Measurements from ENCODE around the gene RBM34. TPM values are rescaled to one million over a fixed set of nuclear protein-coding genes. Genes with fewer than 3 reads are reported as not detected.
A peak's percentile ranks its signal among the peaks of the same experiment; 100 is the strongest.
"Not testable (repeated sequence)": the region's sequence is repeated elsewhere in the genome, so short reads cannot be mapped to it uniquely, and the experiment has no call there.

The RBM34 gene
- total and polyA plus RNA-seq, 2 donors (not counting 3 experiments of a cell fraction or from before 2014, with no cell fraction given): 16.1 to 80.7 TPM

GRCh38 chr1:235160383-235160956, 580 bp downstream of the RBM34 start:
- H3K9ac ChIP-seq (replicated peaks; ENCODE audit: extremely low read depth, insufficient read depth, low read length): peak overlapping the region; percentile 81
- POLR2A ChIA-PET: no interaction called here
- H3K36me3 ChIP-seq (ENCODE audit: control insufficient read depth in 2 of 2, extremely low read depth in 1 of 2, insufficient read depth in 2 of 2, low read length in 2 of 2): peaks cover 8% of the 10 kb centered on the region in 2 experiments
- intact Hi-C loops (cut with micrococcal nuclease): loop anchor here (5.0 kb wide), 1 partner anchor 167 kb away; the partner anchor contains the start of genes ARID4B and GGPS1
- H2AFZ ChIP-seq (ENCODE audit: low read depth, low read length): peak overlapping the region; percentile 67
- DNase-seq (ENCODE audit: low read depth, low spot score): no peak
- H4K20me1 ChIP-seq (replicated peaks; ENCODE audit: control insufficient read depth, extremely low read depth, insufficient read depth, low read length): no peaks in the 10 kb centered on the region
- H3K4me1 ChIP-seq (ENCODE audit: control insufficient read depth, extremely low read depth, insufficient read depth, low read length): peaks cover 4% of the 10 kb centered on the region
- H3K9me1 ChIP-seq (replicated peaks; ENCODE audit: control insufficient read depth, extremely low read depth, insufficient read depth, low read length): no peaks in the 10 kb centered on the region
- H3K4me2 ChIP-seq (ENCODE audit: insufficient read depth, low read length): peak overlapping the region; percentile 91
- no peak for FAIRE-seq
- peak overlapping the region; percentile 66 for H3K27ac ChIP-seq (ENCODE audit: insufficient read depth, low read depth, low read length)
- no peak for TF ChIP-seq MYC (IDR thresholded peaks at IDR 0.05; ENCODE audit: low read depth, low read length)
- no peak for TF ChIP-seq POLR2A (IDR thresholded peaks at IDR 0.05; ENCODE audit: low read depth, low read length)
- no peak for TF ChIP-seq FOS (IDR thresholded peaks at IDR 0.05; ENCODE audit: borderline replicate concordance, insufficient read depth, low read length)
- TF ChIP-seq POLR2AphosphoS5 (IDR thresholded peaks at IDR 0.05; ENCODE audit: insufficient read depth, low read depth, low read length): no peak
- TF ChIP-seq, protein P1, sequence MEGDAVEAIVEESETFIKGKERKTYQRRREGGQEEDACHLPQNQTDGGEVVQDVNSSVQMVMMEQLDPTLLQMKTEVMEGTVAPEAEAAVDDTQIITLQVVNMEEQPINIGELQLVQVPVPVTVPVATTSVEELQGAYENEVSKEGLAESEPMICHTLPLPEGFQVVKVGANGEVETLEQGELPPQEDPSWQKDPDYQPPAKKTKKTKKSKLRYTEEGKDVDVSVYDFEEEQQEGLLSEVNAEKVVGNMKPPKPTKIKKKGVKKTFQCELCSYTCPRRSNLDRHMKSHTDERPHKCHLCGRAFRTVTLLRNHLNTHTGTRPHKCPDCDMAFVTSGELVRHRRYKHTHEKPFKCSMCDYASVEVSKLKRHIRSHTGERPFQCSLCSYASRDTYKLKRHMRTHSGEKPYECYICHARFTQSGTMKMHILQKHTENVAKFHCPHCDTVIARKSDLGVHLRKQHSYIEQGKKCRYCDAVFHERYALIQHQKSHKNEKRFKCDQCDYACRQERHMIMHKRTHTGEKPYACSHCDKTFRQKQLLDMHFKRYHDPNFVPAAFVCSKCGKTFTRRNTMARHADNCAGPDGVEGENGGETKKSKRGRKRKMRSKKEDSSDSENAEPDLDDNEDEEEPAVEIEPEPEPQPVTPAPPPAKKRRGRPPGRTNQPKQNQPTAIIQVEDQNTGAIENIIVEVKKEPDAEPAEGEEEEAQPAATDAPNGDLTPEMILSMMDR (IDR thresholded peaks at IDR 0.05; ENCODE audit: extremely low read depth in 1 of 2, insufficient read depth in 1 of 2, low read depth in 1 of 2, low read length in 2 of 2): no peak
- TF ChIP-seq JUN (IDR thresholded peaks at IDR 0.05; ENCODE audit: borderline replicate concordance, insufficient read depth, insufficient read length, low read depth): no peak
- TF ChIP-seq MAX (IDR thresholded peaks at IDR 0.05; ENCODE audit: insufficient read depth, insufficient read length): no peak
- TF ChIP-seq GATA2 (IDR thresholded peaks at IDR 0.05; ENCODE audit: insufficient read depth, insufficient read length, low read depth, low read length): no peak
- no peak for TF ChIP-seq EZH2 (IDR thresholded peaks at IDR 0.05; ENCODE audit: borderline replicate concordance, low read depth, low read length, severe bottlenecking)
- H3K4me3 ChIP-seq (replicated peaks in 1 of 3; ENCODE audit: insufficient read depth in 1 of 3, low read depth in 1 of 3, low read length in 3 of 3): peak overlapping the region; percentile 77 to 93 (median 86)
- CTCF ChIA-PET: interaction anchor here (0.6 to 1.4 kb wide), 7 partner anchors 20 to 673 kb away, joined by 3 to 5 read pairs (median 4); no protein-coding TSS in a partner anchor
- H3K27me3 ChIP-seq (ENCODE audit: control insufficient read depth in 2 of 2, insufficient read depth in 2 of 2, low read length in 2 of 2): no peaks in the 10 kb centered on the region
- TSS peak; percentile 76 for BruUV-seq (replicated peaks)
- peaks cover 25% of the 10 kb centered on the region for H3K79me2 ChIP-seq (ENCODE audit: control insufficient read depth, insufficient read depth, low read length)
- no peaks in the 10 kb centered on the region for H3K9me3 ChIP-seq (replicated peaks; ENCODE audit: control insufficient read depth, insufficient read depth, low read length)
- dilution Hi-C loops (cut with MboI; ENCODE audit: extremely low pct_ligation_motif_present, low sequenced_read_pairs): no loop called here

DNA sequence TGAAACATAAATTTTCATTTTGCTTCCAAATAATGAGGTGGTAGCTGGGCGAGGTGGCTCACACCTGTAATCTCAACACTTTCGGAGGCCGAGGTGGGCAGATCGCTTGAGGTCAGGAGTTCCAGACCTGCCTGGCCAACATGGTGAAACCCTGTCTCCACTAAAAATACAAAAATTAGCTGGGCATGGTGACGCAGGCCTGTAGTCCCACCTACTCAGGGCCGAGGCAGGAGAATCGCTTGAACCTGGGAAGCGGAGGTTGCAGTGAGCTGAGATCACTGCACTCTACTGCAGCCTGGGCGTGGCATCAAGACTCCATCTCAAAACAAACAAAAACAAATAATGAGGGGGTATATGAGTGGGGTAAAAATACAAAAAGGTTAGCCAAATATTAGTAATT, 1.1 kb downstream of the RBM34 start:
- BruUV-seq (replicated peaks); H4K20me1 ChIP-seq (replicated peaks; ENCODE audit: control insufficient read depth, extremely low read depth, insufficient read depth, low read length); H3K9me3 ChIP-seq (replicated peaks; ENCODE audit: control insufficient read depth, insufficient read depth, low read length); H3K9ac ChIP-seq (replicated peaks; ENCODE audit: extremely low read depth, insufficient read depth, low read length); H3K27ac ChIP-seq (ENCODE audit: insufficient read depth, low read depth, low read length); H3K36me3 ChIP-seq (ENCODE audit: control insufficient read depth in 2 of 2, extremely low read depth in 1 of 2, insufficient read depth in 2 of 2, low read length in 2 of 2); H2AFZ ChIP-seq (ENCODE audit: low read depth, low read length); dilution Hi-C loops (cut with MboI; ENCODE audit: extremely low pct_ligation_motif_present, low sequenced_read_pairs); H3K27me3 ChIP-seq (ENCODE audit: control insufficient read depth in 2 of 2, insufficient read depth in 2 of 2, low read length in 2 of 2); FAIRE-seq; H3K4me1 ChIP-seq (ENCODE audit: control insufficient read depth, extremely low read depth, insufficient read depth, low read length); H3K9me1 ChIP-seq (replicated peaks; ENCODE audit: control insufficient read depth, extremely low read depth, insufficient read depth, low read length); DNase-seq (ENCODE audit: low read depth, low spot score): not testable (repeated sequence)
- Histone ChIP-seq H3K4me2 (ENCODE audit: insufficient read depth, low read length) (peak overlapping the region; percentile 91), H3K4me3 (replicated peaks in 1 of 3; ENCODE audit: insufficient read depth in 1 of 3, low read depth in 1 of 3, low read length in 3 of 3) (peak overlapping the region in 1 of 3 experiments; percentile 93), H3K79me2 (ENCODE audit: control insufficient read depth, insufficient read depth, low read length) (peaks cover 25% of the 10 kb centered on the region)
- CTCF ChIA-PET: interaction anchor here (0.7 kb wide), 1 partner anchor 20 kb away, joined by 3 read pairs; no protein-coding TSS in a partner anchor
- intact Hi-C loops (cut with micrococcal nuclease): loop anchor here (5.0 kb wide), 1 partner anchor 167 kb away; the partner anchor contains the start of genes ARID4B and GGPS1
- POLR2A ChIA-PET: interaction anchor here (0.7 to 1.0 kb wide), 2 partner anchors 32 to 773 kb away, joined by 4 read pairs; partner anchors contain the start of gene TOMM20
